HepG2 (cell line): ENCODE data around the gene RBM43. TPM values are rescaled to one million over a fixed set of nuclear protein-coding genes. Genes with fewer than 3 reads are reported as not detected.

Experiments
- ATAC-seq: fragments of 200-7000 bp; cut with Tn5 transposase; 3 replicates; pipeline ENCODE4 v1.9.1; 2020; ENCODE audit warnings: mild to moderate bottlenecking, moderate library complexity
- BruUV-seq: library from RNA; stranded (reverse); fragments of 400-500 nt; replicated peaks from 2 replicates; lab custom pipeline; 2021; lab: Mats Ljungman, UMichigan
- CTCF ChIA-PET: fragments of 300-600 bp; formaldehyde crosslinking; extraction: SDS; loops from one replicate; lab custom pipeline; 2021; ENCODE audit warnings: low total read pairs, inconsistent platforms, low intra/inter-chr PET ratio; lab: Yijun Ruan, JAX
- POLR2A ChIA-PET: fragments of 350-600 bp; sonication (Branson Sonifier 250); formaldehyde crosslinking; loops from one replicate; lab custom pipeline; 2020; ENCODE audit warnings: antibody characterized with exemption, inconsistent platforms; lab: Yijun Ruan, JAX
- DNase-seq: peaks from one replicate; pipeline ENCODE4 v3.0.0-alpha.2; 2015; ENCODE audit warnings: low spot score
- FAIRE-seq: peaks from 3 replicates; lab custom pipeline; 2011; peaks lifted over from hg19 to GRCh38; lab: Jason Lieb, UNC
- H2AFZ ChIP-seq: one replicate; pipeline ENCODE4 v1.6.1; 2011; ENCODE audit warnings: low read length, inconsistent platforms
- H3K27ac ChIP-seq: fragments of 300-600 bp; 3 replicates; pipeline ENCODE4 v1.8.0; 2011; ENCODE audit warnings: mixed run types, mild to moderate bottlenecking, mixed read lengths, low read length, inconsistent platforms; ENCODE audit not compliant: insufficient read depth; ENCODE audit errors: extremely low read length
- H3K27me3 ChIP-seq, 2 experiments: fragments of 200-600 bp in 1 of 2; 2 replicates in 1 of 2; 3 replicates in 1 of 2; pipeline versions ENCODE4 v1.6.0 to v1.8.0; 2011; ENCODE audit warnings: low read length in 2 of 2, mild to moderate bottlenecking in 2 of 2, moderate library complexity in 2 of 2, inconsistent platforms in 1 of 2; ENCODE audit not compliant: insufficient read depth in 2 of 2, control insufficient read depth in 1 of 2
- H3K36me3 ChIP-seq, 2 experiments: fragments of 200-600 bp in 1 of 2; replicated peaks in 1 of 2; 2 replicates in 1 of 2; 3 replicates in 1 of 2; pipeline versions ENCODE4 v1.5.1 to v1.8.0; 2011; ENCODE audit warnings: low read length in 2 of 2, inconsistent platforms in 1 of 2; ENCODE audit not compliant: insufficient read depth in 2 of 2, control insufficient read depth in 1 of 2
- H3K4me1 ChIP-seq: 2 replicates; pipeline ENCODE4 v1.5.1; 2012; ENCODE audit warnings: low read length, inconsistent platforms; ENCODE audit not compliant: insufficient read depth
- H3K4me2 ChIP-seq: 2 replicates; pipeline ENCODE4 v1.6.0; 2011; ENCODE audit warnings: low read depth, low read length, inconsistent platforms
- H3K4me3 ChIP-seq, 3 experiments: fragments of 200-600 bp in 1 of 3; sonication (generic), shearing (Covaris generic) in 1 of 3; replicated peaks in 1 of 3; 2 replicates each; pipeline ENCODE4 v1.5.1; 2011 to 2016; ENCODE audit warnings: low read length in 3 of 3, inconsistent platforms in 2 of 3, low read depth in 2 of 3, mild to moderate bottlenecking in 2 of 3, control low read depth in 1 of 3, mixed read lengths in 1 of 3; ENCODE audit not compliant: insufficient read depth in 1 of 3
- H3K79me2 ChIP-seq: one replicate; pipeline ENCODE4 v1.6.1; 2011; ENCODE audit warnings: low read length, inconsistent platforms; ENCODE audit not compliant: insufficient read depth
- H3K9ac ChIP-seq: 2 replicates; pipeline ENCODE4 v1.6.0; 2011; ENCODE audit warnings: mild to moderate bottlenecking, low read depth, low read length, inconsistent platforms; ENCODE audit not compliant: insufficient read depth
- H3K9me3 ChIP-seq: 2 replicates; pipeline ENCODE4 v1.5.1; 2012; ENCODE audit warnings: mild to moderate bottlenecking, low read length
- H4K20me1 ChIP-seq: 2 replicates; pipeline ENCODE4 v1.6.0; 2011; ENCODE audit warnings: inconsistent platforms, mild to moderate bottlenecking, low read length, moderate library complexity; ENCODE audit not compliant: insufficient read depth
- DPF2 ChIP-seq: sonication (generic); formaldehyde crosslinking; IDR thresholded peaks from 2 replicates; pipeline ENCODE4 v1.4.0; 2020; ENCODE audit warnings: mild to moderate bottlenecking, low read depth, missing genetic modification reagents, borderline replicate concordance
- DR1 ChIP-seq: sonication (generic); formaldehyde crosslinking; IDR thresholded peaks from 2 replicates; pipeline ENCODE4 v1.8.0; 2021; ENCODE audit warnings: mild to moderate bottlenecking, missing genetic modification reagents, inconsistent platforms
- FOSL1 ChIP-seq: sonication (generic); formaldehyde crosslinking; IDR thresholded peaks from 2 replicates; pipeline ENCODE4 v1.9.0; 2021; ENCODE audit warnings: missing genetic modification reagents, borderline replicate concordance
- HIVEP1 ChIP-seq: sonication (generic); formaldehyde crosslinking; IDR thresholded peaks from 2 replicates; pipeline ENCODE4 v1.4.0; 2020; ENCODE audit warnings: mild to moderate bottlenecking, missing genetic modification reagents
- HNRNPH1 ChIP-seq: fragments of 200-400 bp; formaldehyde crosslinking; optimal IDR thresholded peaks from 2 replicates; pipeline ENCODE3; 2017; ENCODE audit warnings: mild to moderate bottlenecking, low read depth, low read length
- HNRNPLL ChIP-seq: fragments of 200-400 bp; formaldehyde crosslinking; IDR thresholded peaks from 2 replicates; pipeline ENCODE4 v1.6.1; 2017; ENCODE audit warnings: mild to moderate bottlenecking, low read depth, low read length; ENCODE audit not compliant: poor library complexity, severe bottlenecking
- HOXD1 ChIP-seq: sonication (generic); formaldehyde crosslinking; IDR thresholded peaks from 2 replicates; pipeline ENCODE4 v1.5.0; 2020; ENCODE audit warnings: missing genetic modification reagents
- PCBP2 ChIP-seq: fragments of 200-400 bp; formaldehyde crosslinking; optimal IDR thresholded peaks from 2 replicates; pipeline ENCODE3; 2018; ENCODE audit warnings: low read length, low read depth; ENCODE audit not compliant: poor library complexity, severe bottlenecking
- SIX4 ChIP-seq: sonication (generic); formaldehyde crosslinking; IDR thresholded peaks from 2 replicates; pipeline ENCODE4 v1.4.0; 2020; ENCODE audit warnings: missing genetic modification reagents
- THAP11 ChIP-seq: IDR thresholded peaks from 2 replicates; pipeline ENCODE4 v1.6.1; 2016; ENCODE audit warnings: missing biosample characterization, missing genetic modification reagents
- ZFP37 ChIP-seq: sonication (generic); formaldehyde crosslinking; IDR thresholded peaks from 2 replicates; pipeline ENCODE4 v1.4.0; 2020; ENCODE audit warnings: missing genetic modification reagents, borderline replicate concordance
- ZNF10 ChIP-seq: sonication (generic); formaldehyde crosslinking; IDR thresholded peaks from 2 replicates; pipeline ENCODE4 v1.4.0; 2020; ENCODE audit warnings: mild to moderate bottlenecking, low read depth, missing genetic modification reagents, borderline replicate concordance
- ZNF337 ChIP-seq: sonication (generic); formaldehyde crosslinking; IDR thresholded peaks from 2 replicates; pipeline ENCODE4 v1.5.1; 2020; ENCODE audit warnings: missing genetic modification reagents, low read depth, mild to moderate bottlenecking, borderline replicate concordance
- ZNF343 ChIP-seq: sonication (generic); formaldehyde crosslinking; IDR thresholded peaks from 2 replicates; pipeline ENCODE4 v1.4.0; 2020; ENCODE audit warnings: mild to moderate bottlenecking, missing genetic modification reagents
- ZNF367 ChIP-seq: sonication (generic); formaldehyde crosslinking; IDR thresholded peaks from 2 replicates; pipeline ENCODE4 v1.4.0; 2020; ENCODE audit warnings: missing genetic modification reagents, borderline replicate concordance
- ZNF546 ChIP-seq: sonication (generic); formaldehyde crosslinking; conservative IDR thresholded peaks from 2 replicates; pipeline ENCODE4 v1.8.1; 2023; ENCODE audit warnings: mild to moderate bottlenecking, missing genetic modification reagents
- ZSCAN29 ChIP-seq: sonication (generic); formaldehyde crosslinking; conservative IDR thresholded peaks from 2 replicates; pipeline ENCODE4 v1.4.0; 2020; ENCODE audit warnings: mild to moderate bottlenecking, missing genetic modification reagents
- WGBS: methylation state at CpG from one replicate; pipeline ENCODE4 v1.1.6; 2017; ENCODE audit warnings: low lambda C conversion rate; 5-methylcytosine and 5-hydroxymethylcytosine counted together
- in situ Hi-C: cut with HindIII; loops from 2 replicates; pipeline ENCODE4 v1.10.0; 2017; ENCODE audit warnings: low pct_unique_long_range_greater_than_20kb; ENCODE audit not compliant: extremely low pct_ligation_motif_present
- intact Hi-C: fragments of 100-400 bp; cut with micrococcal nuclease; formaldehyde crosslinking; loops from one replicate; pipeline ENCODE4 v1.10.0; 2022; ENCODE audit not compliant: unreplicated experiment
- polyA plus RNA-seq, 8 experiments: library from polyadenylated mRNA; depleted of rRNA in 3 of 8; stranded (reverse) in 7 of 8; unstranded in 1 of 8; fragments of >200 nt; fragmentation: Illumina TruSeq in 4 of 8; extraction: Trizol in 4 of 8; gene quantifications; 2 replicates each; pipeline versions ENCODE4 v1.2.1 to v1.2.3, GENCODE V29; 2011 to 2016; ENCODE audit warnings: low read depth in 4 of 8, missing spikeins in 1 of 8, mixed read lengths in 1 of 8; ENCODE audit not compliant: insufficient read depth in 1 of 8
- total RNA-seq, 5 experiments: library from RNA; depleted of rRNA; stranded (reverse); fragments of >200 nt; fragmentation: Illumina TruSeq; extraction: Trizol; gene quantifications; 2 replicates each; pipeline ENCODE4 v1.2.3, GENCODE V29; 2016; ENCODE audit warnings: low read depth in 1 of 5
- TF ChIP-seq, protein P1 (sequence below): sonication (generic); formaldehyde crosslinking; IDR thresholded peaks from 2 replicates; pipeline ENCODE4 v1.8.1; 2023; ENCODE audit warnings: missing genetic modification reagents, inconsistent platforms, borderline replicate concordance

The RBM43 gene
- total and polyA plus RNA-seq, 2 of the 13 experiments (the other 11 are each of a cell fraction or from before 2014, with no cell fraction given) = 0.31 to 0.70 TPM

DNA sequence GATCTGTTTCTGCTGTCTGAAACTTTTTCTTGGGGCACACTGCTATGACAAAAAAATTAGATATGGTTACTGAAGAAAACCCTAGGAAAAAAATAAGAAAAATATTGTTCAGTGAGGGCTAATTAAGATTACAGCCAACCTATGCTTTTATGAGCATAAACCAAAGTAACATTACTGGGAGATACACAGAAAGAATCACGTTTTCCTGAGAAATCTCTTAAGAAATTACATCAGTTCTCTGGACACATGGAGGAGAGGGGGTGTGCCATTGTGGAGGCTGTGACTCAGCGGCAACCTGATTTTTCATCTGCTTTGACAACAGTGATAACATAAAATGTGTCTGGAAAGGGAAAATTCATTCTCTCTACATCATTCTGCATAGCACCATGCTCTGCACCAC is 41.2 kb upstream of the RBM43 start:
- Histone ChIP-seq H3K9ac (no peak overlapping the region), H2AFZ (no peak overlapping the region), H3K27ac (no peak overlapping the region), H3K4me2 (no peak overlapping the region), H3K4me3 (no peak overlapping the region), H3K9me3 (no peaks in the 10 kb centered on the region), H3K79me2 (no peaks in the 10 kb centered on the region), H3K36me3 (no peaks in the 10 kb centered on the region), H3K4me1 (no peaks in the 10 kb centered on the region), H3K27me3 (no peaks in the 10 kb centered on the region), H4K20me1 (no peaks in the 10 kb centered on the region)
- ChIA-PET CTCF (no interaction called here), POLR2A (no interaction called here)
- 49% methylated on average over 2 of the region's 2 CpGs for WGBS
- in situ Hi-C loops = no loop called here
- ATAC-seq (no peak), FAIRE-seq (no peak), DNase-seq (no peak)
- intact Hi-C loops = no loop called here
- TF ChIP-seq PCBP2 (no peak), DR1 (CRISPR knock-in tag) (no peak), HNRNPLL (no peak), ZNF10 (CRISPR knock-in tag) (no peak), ZNF337 (CRISPR knock-in tag) (no peak), ZNF546 (CRISPR knock-in tag) (no peak), HIVEP1 (CRISPR knock-in tag) (no peak), FOSL1 (CRISPR knock-in tag) (no peak), ZFP37 (CRISPR knock-in tag) (no peak), ZNF343 (CRISPR knock-in tag) (no peak), ZNF367 (CRISPR knock-in tag) (no peak), DPF2 (CRISPR knock-in tag) (no peak), THAP11 (no peak), HOXD1 (CRISPR knock-in tag) (no peak), HNRNPH1 (no peak), ZSCAN29 (no peak), SIX4 (CRISPR knock-in tag) (no peak)
- TF ChIP-seq, protein P1, sequence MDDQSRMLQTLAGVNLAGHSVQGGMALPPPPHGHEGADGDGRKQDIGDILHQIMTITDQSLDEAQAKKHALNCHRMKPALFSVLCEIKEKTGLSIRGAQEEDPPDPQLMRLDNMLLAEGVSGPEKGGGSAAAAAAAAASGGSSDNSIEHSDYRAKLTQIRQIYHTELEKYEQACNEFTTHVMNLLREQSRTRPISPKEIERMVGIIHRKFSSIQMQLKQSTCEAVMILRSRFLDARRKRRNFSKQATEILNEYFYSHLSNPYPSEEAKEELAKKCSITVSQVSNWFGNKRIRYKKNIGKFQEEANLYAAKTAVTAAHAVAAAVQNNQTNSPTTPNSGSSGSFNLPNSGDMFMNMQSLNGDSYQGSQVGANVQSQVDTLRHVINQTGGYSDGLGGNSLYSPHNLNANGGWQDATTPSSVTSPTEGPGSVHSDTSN = no peak
- BruUV-seq = no TSS peak
